CD4-positive, alpha-beta T cell treated with Interferon alpha-2 for 1 hour (primary cell): Measurements from ENCODE around the gene AUTS2.

Experiments used
- DNase-seq, 2 donors: peaks; one replicate each; pipeline ENCODE4 v3.0.0-alpha.2; 2020 to 2022

The AUTS2 gene

DNA sequence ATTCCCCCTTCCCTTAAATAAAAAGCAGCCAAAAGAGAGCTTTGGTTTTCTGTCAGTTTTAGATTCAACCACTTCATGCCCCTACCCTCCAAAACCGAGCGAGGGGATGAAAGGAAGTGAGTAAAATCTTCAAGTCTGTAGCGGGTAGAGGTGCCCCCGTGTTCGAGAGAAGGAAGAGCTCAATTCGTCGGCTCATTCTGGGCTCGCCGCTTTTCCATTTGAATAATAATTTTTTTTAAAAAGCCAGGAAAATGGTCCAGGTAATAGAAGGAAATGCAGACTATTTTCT, 1097.5 kb downstream of the AUTS2 start:
- DNase-seq, result peak in 1 of 2 donors; percentile 28

DNA sequence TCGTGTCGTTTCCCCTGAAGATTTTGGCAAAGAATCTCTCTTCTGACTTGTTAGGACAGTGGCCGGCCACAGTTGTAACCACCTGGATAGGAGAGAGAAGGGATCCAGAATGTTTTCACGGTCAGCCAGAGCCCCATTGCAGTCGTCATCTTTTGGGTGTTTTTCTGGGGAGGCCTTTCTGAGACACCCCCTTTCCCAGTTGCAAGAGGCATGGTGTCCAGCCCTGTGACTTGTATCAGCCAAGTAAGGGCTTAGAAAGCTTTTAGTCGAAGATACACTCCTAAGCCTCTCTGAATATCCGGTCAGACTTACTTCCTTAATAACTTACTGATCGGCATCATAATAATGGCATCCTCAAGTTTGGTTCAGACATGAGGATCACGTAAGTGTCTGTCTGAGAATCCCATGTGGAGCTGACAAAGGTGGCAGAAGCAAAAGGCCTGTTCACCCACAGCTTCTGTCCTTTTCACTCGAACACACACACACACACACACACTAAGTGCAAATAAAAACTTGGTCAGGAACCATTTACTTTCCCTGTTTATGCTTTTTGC, 1098.0 kb downstream of the AUTS2 start:
- no peak for DNase-seq

DNA sequence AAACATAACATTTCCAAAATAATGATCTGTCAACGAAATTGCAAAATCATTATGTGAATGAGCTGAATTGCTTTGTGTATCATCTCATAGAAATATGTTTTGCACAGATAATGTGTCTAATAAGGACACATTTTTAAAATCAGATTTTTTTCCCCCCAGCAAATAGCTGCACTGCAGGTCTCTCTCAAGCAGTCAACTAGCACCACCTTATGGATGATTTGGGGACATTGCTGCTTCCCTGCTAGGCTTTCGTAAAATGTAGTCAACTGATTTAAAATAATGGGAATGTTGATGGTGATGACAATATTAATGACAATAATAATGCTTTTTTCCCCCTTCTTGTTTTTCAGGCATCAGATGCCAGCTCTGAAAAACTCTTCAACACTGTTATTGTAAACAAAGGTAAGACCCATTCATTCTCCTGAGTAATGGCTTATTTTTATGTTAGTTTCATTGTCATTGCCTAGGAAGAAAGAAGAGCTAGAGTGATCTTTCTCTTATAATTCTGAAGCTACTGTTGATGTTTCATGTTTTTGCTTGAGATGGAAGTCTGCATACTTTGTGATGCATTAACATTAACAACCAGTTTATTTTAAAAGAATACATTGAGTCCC, 1100.1 kb downstream of the AUTS2 start:
- DNase-seq, result peak; percentile 20 to 65

DNA sequence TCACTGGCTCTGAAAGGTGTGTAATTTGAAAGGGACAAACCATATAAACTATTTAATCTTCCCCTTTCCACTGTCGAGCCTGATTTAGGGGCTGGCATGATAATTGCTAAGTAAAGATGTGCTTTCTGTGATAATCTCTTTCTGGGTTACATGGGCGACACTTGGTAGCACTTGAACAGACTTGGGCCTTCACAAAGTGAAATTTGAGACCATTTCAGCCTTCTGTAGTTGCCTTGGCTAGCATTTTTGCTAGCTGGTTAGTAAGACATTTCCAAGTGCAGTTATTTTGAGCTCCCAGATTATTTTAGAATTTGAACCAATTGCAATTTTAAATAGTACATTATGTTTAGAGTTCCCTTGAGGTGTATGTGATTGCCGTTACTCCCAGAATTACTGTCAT, 1101.0 kb downstream of the AUTS2 start:
- DNase-seq, result no peak

DNA sequence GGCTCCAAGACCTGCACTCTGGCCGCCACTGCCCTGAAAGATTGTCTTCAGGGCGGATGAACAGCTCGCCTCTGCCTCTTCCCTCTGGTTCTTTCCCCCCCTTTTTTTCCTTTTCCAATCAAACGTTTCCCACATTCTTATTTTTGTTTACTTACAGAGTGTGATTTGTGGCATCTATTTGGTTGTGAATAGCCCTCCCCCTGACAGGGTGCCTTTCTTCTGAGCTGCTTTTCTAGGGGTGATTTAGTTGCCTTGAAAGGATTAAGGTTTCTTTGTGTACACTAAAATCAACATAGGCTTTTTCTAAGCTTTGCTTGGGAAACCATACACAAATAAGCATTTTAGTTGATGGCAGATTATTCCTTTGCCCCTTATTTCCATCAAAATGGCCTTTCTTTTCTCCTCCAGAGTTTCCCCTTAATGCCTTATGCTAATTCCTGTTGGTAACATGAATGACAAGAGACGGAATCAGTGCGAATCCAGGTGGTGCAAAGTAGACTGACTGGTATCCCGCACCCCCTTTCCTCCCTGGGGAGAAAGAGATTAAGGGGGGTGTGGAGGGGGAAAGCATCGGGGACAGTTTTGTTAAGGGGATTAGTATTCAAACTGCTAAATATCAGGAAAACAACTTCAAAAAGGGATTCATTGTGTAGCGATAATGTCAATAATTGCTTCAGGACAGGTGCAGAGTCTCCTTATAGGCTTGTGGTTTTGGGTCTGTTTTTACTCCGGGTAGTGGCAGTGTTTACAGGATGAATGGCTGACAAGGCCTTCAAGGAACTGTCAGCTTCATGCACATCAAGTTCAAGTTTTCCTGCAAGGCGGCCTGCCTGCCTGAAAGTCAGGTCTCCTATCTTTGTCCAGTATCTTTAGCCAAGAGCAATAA, 1102.0 kb downstream of the AUTS2 start:
- no peak for DNase-seq

DNA sequence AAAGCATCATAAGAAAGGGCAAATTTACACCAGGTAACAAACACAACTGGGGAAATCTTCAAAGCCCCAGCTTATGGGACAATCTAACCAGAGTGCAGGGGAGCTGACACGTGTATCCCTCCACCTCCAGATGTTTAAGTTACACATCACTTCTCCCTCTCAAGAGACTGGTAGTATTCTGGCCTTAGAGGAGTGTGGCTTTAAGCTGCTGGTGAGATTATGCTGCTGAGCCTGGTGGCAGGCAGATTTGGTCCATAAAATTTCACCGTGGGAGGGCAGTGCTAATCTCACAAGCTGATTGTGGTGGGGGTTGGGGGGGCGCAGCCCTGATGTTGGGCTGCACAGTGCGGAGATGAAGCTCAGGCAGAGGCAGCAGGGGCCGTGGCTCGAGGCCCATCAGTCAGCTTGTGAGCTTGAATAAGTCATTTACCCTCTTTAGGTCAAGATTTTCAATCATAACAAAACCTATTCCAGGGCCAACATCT, 1102.7 kb downstream of the AUTS2 start:
- DNase-seq, result no peak

DNA sequence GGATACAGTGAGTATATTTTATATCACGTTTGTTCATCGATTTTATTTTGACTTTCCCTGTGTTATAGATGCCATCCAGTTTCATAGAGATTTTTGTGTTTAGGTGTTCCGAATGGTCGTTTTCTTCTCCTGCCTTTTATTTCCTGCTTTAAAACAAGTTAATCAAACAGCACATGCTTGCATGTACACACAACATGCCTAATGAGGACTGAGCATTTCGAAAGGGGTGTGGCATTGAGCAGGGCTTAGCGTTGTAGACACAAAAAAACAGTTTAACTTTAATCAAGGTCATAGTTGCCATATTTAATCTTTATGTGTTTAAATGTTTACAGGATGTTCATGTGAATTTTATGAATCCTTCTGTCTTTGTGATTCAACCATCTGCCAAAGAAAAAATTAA, 1103.2 kb downstream of the AUTS2 start:
- DNase-seq, result no peak

DNA sequence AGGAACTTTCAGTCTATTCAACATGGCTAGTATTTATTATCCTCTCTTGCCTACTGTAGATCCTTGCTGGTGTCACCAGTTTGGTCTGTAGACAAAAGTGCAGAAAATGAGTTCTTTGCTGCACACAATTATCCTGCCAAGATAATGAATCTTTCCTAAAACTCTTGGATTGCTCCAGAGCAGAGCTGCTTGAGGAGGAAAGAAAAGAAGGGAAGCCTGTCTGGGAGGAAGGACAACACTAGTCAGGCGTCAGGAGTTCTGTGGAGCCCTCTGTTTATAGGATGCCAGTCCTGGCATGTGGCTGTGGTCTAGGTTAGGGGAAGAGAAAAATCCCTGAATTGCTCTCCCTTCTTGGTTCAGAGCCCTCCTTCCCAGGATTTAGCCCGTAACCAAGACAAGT, 1103.7 kb downstream of the AUTS2 start:
- no peak for DNase-seq

DNA sequence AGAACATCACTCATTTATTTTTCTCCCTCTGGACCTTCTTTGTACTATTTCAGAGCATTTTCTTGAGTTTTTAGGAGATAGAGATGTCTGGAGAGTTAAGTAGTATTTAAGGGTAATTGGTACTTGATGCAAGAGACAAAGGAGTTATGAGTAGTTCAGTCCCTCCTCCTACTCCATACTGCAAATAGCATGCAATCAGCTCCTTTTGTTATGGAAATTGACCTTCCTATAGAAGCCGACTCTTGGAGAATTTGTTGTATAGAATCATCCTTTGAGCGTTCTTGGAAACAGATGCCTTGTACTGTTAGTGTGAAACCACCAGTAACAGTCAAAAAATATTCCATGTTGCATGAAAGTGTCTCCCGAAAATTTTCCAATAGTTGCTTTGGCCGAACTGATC, 1105.5 kb downstream of the AUTS2 start:
- DNase-seq, result no peak

DNA sequence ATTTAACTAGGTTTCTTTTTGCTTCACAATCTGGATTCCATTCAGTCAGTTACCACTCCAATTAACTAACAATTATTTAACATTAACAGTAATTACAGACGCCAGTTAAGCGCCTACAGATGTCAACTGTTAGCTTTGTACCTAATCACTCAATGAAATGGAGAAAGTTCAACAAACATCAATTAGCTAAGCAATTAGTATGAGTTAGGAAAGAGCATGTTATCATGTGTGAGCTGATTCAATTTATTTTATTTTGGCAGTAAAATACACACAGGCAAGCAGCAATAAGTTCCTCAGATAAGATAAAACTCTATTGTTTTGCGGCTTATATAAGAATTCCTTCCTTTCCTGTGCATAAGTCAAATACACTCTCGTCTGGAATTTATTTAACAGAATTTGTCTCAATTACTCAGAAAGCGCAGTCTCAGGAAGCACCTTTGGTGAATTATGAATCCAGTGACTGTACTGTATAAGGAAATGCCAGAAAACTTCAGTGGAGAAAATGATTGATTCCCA, 1106.6 kb downstream of the AUTS2 start:
- no peak for DNase-seq

DNA sequence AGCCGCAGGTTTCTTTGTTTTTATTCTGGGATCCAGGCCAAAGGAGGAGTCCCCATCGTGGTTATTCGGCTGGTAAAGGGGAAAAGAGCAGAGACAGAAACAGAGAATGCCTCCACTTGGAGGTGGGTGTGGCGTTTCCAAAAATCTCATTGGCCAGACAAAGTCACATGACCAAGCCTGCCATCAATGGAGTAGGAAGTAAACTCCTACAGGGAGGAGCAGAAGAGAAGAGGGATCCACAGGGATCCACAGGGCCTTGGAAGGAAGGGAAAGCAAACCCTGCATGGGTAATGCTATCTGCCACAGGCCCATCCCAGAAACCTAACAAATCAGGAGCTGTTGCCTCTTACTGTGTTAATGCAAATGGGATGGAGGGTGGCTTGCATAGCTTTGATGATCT, 1107.9 kb downstream of the AUTS2 start:
- no peak for DNase-seq

DNA sequence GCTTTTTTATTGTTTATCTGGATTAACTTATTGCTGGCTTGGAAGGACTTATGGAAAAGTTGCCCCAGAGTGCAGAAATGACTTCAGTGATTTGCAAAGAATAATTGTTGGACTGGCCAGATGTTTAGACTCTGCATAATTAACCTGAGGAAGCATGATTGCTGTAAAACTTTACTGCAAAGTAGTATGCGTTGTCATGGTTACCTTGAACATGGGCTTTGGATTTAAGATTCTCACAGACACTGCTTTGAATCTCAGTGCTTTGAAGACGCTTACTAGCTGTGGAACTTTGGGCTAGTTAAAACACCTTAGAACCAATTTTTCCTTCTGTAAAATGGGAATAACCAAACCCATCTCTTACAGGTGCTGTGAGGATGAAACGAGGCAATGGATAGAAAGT, 1108.4 kb downstream of the AUTS2 start:
- no peak for DNase-seq

DNA sequence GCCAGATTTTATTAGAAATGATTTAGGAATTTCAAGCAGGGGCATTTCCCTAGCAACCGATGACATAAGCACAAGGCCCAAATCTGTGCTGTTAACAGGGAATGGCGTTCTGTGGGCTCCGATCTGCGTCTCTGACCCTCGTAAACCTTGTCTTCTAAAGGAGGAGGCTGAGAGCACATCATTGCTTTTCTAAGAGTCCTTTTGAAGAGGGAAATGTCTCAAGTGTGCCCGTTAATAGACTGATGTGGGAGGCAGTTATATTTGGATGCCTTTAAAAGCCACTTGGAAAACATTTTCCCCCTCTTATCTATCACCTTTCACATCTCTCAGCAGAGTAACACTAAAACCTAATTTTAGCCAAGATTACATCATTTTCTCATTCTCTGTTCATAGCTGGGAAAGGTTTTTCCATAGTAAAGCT, 1109.6 kb downstream of the AUTS2 start:
- DNase-seq, result no peak

DNA sequence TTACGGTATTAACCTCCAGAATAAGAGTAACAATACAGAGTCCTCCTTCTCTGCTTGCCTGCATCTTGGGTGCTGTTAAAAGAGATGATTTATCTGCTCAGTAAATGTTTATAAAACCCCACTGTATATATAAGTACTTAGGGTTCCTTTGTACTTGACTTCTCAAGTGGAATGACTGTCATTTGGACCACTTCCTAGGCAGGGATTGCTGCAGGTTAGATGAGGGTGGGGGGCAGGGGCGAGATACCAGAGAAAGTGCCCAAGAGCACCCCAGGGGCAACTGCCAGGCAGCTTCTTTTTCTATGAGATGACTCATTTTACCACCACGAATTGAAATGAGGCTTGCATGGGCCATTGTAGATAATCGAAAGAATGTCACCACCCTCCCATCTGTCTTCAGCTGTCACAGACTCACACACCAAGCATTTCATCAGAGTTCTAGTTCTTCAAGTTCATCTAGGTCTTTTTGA, 1111.8 kb downstream of the AUTS2 start:
- DNase-seq, result no peak

DNA sequence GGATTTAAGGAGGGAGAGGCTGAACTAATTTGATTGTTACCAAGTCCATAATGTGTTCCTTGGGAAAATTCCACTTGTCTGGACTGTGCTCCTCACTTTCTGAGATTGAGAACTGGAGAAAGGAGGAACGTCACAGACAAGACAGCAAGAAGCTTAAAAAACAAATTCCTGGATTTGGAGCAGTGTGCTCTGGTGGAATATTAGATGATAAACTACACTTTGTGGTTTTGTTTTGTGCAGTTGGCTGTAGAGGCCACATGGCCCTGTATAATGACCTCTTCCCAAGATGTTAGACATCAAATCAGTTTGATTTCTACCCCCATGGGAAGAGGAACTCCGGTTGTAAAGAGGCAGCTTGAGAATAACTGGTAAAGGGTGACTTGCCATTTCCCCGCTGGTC, 1112.4 kb downstream of the AUTS2 start:
- DNase-seq, result no peak

DNA sequence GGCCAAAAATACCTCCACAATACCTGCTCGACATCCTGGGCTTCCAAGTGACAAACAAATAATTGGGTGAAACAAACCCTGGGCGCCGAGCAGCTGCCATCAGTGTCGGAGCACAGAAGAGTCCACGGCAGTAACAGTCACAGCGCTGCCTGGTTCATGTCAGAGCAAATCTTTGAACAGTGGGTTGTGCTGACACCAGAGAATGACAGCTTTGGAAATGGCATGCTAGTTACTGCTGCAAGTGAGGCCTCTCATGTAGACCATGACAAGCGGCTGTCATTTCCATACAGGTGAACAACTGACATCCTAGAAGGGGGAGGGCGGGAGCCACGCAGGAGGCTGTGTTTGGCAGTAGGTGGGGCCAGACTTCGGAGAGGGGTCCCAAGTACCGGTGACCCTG, 1113.2 kb downstream of the AUTS2 start:
- no peak for DNase-seq

DNA sequence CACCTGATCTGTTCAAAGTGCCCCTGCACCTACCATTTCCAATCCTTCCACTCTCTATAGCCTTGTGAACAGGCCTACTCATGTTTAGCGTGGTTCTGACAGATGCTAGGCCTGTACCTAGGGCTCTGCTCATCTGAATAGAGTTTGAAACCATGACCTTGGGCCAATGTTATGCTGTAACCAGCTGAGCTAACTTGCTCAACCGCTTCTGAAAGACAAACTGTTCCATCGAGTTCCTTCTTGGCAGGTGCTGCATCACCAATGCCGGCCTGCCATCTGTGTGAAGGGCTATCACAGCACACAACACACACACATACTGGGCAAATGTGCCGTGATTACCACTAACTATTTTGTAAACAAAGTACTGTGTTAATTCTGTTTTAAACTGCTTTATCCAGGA, 1114.7 kb downstream of the AUTS2 start:
- no peak for DNase-seq

DNA sequence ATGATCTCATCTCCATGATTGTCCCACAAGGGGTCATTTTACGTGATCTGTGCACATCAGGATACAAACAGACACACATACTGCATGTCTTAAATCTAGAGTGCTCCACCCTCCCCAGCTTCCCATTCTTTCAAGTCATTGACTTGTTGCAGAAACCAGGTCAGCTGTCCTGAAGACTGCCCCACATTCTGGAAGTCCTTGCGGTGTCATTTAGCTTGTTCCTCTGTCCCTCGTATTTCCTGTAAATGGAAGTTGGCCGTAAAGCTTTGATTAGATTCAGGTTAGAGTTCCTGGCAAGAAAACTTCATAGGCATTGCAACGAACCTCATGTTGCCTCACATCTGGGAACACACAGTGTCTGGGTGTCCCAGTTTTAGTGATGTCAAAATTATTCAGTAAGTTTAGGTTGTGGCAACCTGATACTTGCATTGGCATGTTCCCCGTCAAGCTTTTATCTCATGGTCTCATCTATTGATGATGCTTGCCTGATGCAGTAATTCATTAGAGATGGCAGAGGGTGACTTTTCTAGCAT, 1116.3 kb downstream of the AUTS2 start:
- no peak for DNase-seq

DNA sequence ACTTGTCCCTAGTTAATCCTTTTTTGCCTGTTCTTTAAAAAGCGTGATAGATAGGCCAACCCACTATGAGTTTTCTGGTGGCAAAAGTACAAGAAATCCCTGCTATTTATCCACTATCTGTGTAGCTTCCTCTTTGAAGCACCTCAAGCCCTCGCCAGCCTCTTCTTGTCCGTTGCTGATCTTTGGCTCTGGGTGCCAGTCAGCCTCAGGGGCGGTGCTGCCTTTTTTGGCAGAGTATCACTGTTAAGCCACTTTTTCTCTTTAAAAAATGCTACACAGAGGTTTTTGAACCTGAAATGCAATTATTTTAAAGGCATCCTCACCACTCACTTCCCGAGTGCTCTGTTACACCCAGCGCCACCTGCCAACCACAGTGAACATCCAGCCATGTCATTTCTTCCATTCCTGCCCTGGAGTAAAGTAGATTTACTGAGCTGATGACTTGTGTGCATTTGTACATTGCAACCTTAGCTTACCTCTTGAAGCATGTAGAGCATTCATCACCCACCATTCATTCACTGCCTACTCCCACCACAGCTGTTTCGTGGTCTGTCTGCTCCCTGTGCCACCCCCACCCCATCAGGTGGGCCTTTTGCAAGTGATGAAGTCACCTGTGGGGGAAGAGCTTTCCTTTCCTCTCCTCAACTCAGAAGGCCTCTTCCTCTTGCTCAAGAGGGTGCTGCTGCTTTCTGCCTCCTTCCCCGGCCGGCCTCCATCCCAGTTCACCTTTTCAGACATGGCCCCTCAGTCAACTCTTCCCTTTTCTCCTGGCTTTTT, 1119.5 kb downstream of the AUTS2 start:
- DNase-seq, result no peak

DNA sequence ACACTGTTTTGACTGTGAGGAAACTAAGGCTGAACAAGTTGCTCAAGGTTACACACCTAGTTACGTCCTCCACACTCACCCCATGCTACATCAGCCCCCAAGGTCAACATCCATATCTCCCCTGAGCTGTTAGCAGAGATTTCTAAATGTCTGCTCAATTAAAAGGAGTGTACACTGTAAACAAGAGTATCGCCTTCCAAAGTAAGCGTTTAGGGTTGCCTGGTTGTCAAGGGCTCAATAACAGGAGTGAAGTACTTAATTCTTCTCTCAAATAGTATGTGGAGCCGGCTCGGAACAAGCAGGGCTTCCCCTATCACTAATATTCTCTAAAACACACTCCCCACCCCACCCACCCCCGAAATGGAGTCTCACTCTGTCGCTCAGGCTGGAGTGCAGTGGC, 1120.8 kb downstream of the AUTS2 start:
- DNase-seq, result no peak

DNA sequence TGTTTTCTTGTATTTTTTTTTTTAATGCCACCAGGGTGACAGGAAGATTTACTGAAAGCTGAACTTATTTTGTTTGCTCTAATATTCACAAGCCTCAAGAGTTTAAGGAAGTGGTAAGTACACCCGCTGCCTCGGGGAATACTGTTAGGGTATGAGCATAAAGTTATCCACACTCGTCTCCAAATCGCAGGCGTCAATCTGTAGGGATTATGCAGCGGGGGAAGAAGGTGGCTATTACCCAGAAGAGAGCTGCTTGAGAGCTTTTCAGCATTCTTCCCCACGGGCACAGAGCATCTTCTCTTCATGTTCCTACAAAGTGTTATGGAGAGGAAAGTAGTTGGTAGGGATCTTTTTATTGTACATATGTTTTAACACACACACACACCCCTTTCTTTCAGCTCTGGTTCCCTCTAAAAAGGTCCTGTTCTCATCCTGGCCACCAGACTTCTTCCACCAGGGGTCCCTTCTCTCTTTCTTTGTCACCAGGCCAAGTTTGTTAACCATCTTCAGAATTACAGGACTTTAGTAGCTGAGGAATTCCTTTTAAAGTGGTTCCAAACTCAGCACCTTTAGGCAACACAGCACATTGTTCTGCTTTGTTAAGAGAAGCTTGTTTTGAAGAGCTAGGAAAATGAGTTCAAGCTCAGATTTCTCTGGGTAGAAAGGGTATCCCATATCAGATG, 1122.1 kb downstream of the AUTS2 start:
- DNase-seq, result no peak

DNA sequence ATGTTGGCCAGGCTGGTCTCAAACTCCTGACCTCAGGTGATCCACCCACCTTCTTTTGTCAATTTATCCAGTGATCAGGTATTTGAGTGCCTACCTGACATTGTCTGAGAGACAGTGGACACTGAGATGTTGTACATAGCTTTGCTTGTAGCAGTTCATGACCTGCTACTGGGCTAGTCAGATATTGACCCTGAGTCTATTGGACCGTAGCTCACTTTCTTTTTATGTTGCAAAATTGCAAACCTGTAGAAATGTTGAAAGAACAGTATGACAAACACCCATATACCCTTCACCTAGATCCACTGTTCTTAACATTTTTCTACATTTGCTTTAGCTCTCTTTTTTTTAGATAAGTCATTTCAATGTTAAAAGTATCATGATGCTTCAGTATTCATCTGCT, 1123.2 kb downstream of the AUTS2 start:
- DNase-seq, result no peak
